Stimulated activated CD4-positive, alpha-beta T cell treated with anti-CD3 and anti-CD28 coated beads, Interleukin-2, amount 100 ng/mL, for 48 hours (primary cell): ENCODE measurements around the gene RCAN3.
"Not testable (repeated sequence)": the region's sequence is repeated elsewhere in the genome, so short reads cannot be mapped to it uniquely, and the experiment has no call there.

Experiments
- DNase-seq, 2 donors: peaks; one replicate each; pipeline ENCODE4 v3.0.0-alpha.2; 2020

The RCAN3 gene

GRCh38 chr1:24502709-24503058 is at the start of gene RCAN3:
RCAN3 (plus strand) TSS chr1:24502836; CDS start chr1:24514373, 11,537 bp downstream.
- DNase-seq: peak; percentile 76 to 86

DNA sequence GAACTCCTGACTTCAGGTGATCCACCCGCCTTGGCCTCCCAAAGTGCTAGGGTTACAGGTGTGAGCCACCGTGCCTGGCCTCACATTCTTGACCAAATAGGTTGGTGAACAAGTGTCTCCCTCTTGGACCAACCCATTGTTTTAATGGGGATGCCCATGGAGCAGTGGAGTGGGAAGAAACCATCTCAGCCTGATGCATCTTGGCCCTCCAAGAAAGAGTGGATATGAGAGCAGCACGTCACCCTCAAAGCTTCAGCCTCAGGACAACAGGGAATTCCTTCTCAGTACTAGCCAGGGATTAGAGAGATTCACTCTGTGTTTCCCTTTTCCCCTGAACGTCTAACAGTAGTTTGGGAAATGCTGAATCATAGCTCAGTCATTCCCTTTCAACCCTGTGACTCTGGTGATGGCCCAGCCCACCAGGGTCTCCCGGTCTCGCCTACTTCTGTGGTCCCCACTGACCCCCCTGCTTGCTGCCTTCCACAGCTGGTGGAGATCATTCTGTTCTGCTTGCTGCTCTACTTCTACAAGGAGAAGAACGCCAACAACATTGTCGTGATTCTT is 49.6 kb upstream of the RCAN3 start:
- no peak for DNase-seq

- no peak for DNase-seq
Measured at GRCh38 chr1:24454673-24455072, 48.0 kb upstream of the RCAN3 start.

DNA sequence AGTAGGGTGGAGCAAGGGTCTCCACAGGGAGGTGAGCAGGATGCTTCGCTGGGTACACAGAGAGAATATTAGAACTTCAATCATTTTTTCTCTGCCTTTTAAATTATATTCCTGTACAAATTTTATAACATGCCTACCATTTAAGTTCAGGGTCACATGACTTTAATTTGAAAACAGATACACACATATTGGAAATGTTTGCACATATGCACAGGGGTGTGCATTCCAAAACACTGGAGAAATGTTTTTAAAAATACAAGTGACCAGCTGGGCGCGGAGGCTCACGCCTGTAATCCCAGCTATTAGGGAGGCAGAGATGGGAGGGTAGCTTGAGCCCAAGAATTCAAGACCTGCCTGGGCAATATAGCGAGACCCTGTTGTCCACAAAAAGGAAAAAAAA is 47.4 kb upstream of the RCAN3 start:
- DNase-seq: no peak

- no peak for DNase-seq
Measured at GRCh38 chr1:24457866-24458265, 44.8 kb upstream of the RCAN3 start.

DNA sequence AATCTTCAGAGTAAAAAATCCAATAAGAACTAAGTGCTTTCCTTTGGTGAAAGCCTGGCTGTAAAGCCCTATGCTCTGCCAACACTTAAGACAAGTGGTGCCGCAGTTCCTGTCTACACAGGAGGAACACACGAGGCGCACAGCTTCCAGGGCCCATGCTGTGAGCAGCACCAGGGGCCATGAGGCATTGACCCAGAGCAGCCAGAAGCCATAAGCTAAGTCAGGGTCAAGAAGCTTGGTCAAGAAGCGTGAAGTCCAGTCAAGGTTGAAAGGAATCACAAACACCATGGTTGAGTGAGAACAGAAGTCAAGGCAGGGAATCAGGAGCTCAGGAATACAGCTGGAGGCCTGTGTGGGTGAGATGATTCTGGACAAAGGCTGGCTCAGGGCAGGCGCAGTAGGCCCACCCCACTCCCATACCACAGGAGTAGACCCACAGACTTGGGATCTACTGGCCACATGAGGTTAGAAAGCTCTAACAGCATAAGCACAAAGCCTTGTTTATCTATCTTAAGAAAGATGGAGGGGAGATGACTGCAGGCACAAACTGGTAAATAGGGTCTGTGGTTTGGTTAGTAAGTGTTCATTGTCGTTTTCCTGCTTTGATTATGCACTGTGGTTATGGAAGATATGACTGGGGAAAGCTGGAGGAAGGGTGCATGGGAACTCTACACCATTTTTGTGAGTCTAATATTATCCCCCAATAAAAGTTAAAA is 42.9 kb upstream of the RCAN3 start:
- DNase-seq: no peak

GRCh38 chr1:24462128-24462527 is 40.5 kb upstream of the RCAN3 start:
- DNase-seq: not testable (repeated sequence)

- DNase-seq: no peak
Measured at GRCh38 chr1:24463776-24464735, 38.6 kb upstream of the RCAN3 start.

DNA sequence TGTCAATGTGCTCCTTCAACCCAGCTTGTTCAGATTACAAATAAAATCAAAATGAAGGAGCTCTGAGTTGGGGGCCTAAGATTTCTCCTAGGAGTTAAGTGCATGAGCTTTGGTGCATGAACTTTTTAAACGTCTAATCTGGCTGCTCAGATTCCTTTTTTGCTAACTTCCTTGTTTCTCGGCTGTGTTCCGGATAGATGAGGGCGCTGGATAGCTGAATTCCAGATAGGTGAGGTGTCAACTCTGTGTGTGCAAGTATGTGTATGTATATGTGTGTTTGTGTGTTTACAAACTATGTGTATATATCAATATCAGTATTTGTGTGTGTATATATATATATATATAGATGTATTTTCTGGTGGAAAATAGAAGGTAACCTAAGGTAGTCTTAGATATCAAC is 37.5 kb upstream of the RCAN3 start:
- DNase-seq: no peak

GRCh38 chr1:24465638-24466037 is 37.0 kb upstream of the RCAN3 start:
- DNase-seq: no peak

DNA sequence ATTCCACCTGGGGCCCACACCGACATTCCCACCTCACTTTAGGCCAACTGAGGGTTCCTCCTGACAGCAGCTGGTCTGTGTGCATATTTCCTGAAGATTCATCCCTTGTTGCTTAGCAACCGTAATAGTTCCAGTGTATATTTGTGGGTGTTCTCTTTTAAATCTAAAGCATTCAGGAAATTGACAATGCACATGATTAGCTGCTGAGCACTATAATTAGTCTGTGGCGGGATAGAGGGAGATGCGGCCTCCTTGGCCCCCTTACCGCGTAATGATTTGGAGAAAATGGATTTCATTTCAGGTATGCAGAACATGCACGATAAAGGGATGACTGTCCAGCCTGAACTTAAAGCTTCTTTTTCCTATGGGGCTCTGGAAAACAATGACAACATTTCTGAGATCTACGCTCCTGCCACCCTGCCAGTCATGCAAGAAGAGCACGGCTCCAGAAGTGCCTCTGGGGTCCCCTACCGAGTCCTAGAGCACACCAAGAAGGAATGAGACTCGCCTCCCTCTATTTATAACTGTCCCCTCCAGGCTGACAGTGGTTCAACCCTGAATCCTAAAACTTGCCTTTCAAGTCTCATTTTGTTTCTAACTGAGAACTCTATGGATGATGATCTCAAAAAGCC is 33.8 kb upstream of the RCAN3 start:
- DNase-seq: no peak

DNA sequence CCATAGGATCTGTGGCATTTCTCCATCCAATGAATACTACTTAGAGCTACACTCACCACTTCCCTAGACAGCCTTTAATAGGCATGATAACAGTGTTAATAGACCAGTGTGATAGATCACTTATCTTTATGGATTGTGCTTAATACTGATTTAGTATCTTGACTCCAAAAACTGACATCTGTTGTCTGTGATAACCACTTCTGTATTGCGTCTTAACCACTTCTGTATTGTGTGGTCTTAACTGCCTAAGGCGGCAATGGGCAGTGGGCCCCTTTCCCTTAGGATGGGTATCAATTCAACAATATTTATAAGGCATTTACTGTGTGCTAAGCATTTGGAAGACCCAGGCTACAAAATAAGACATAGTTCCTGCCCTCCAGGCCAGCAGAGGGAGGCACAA is 32.0 kb upstream of the RCAN3 start:
- DNase-seq: no peak

DNA sequence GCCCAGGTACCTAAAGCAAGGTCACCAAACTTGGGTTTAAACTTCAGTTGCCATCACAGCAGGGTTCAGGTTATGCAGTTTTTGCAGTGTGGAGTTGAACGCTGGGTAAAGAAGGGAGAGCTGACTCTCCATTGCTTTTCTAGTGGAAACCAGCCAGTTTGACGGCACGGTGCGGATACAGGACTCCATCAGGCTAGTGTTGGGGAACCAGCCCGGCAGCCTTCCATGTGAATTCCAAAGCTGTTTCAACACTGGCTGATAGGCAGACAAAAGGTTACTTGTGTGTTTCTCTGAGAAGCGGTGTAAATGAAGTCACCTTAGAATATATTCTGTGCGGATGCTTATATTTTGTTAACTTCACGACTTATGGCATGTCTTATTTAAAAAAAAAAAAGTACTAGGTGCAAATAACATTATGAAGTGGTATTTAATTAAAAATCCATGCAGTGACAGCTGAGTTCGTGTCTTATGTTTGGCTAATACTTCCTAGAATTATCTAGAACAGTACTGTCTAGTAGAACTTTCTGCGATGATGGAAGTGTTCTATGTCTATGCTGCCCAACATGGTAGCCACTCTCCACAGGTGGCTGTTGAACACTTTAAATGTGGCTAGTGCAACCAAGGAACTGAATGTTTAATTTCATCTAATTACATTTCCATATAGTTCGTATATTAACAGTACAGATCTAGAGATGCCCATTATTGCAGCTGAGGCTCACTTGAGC is 29.9 kb upstream of the RCAN3 start:
- DNase-seq: no peak

- DNase-seq: no peak
Measured at GRCh38 chr1:24474193-24474592, 28.4 kb upstream of the RCAN3 start.

DNA sequence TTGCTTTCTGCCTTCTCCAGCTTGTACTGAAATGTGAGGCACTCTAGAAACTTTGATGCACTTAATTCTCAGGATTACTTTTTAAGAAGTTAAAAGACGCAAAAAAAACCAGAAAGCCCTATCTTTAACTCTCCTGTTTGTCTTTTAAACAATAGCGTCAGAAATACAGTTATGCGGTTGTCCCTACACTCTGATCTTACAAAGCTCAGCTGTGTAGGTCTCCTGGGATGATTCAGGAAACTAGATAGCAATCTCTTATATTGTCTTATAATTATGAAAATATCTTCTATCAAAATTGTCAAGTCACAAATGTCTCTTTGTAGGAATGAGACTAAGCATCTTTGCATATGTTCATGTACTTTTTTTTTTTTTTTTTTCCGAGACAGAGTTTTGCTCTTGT is 26.9 kb upstream of the RCAN3 start:
- no peak for DNase-seq

- no peak for DNase-seq
Measured at GRCh38 chr1:24476571-24476970, 26.1 kb upstream of the RCAN3 start.

DNA sequence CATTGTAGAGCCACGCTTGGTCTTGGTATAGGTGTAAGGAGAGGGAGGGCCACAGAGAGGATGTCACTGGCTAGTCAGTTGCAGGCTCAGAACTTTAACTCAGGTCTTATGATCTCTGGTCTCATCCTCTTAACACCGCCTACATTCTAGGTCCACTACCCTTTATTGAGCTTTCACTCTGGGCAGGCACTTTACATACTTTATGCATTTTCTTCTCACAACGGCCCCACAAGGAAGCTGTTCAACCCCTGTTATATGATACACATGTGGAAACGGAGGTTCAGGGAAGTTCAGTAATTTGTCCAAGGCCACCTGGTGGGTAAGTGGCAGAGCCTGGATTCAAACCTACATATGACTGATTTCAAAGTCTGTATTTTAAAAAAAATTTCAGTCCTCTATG is 25.3 kb upstream of the RCAN3 start:
- DNase-seq: no peak

DNA sequence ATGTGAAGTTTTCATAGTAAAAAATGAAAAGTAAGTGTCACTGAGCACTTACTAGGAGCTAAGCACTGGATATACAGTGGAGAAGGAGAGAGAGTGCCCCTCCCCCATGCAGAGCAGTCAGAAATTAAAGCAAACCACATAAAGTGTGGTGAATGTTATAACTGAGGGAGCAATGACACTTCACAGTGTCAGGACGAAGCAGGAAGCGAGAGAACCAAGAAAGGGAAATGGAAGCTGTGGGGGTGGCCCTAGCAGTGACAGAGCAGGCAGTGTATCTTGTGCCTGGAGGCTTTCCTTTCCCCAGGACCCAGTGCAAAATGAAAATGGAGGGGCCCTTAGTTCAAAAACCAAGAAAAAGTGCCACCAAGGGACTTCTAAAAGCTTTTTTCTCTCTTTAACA is 21.5 kb upstream of the RCAN3 start:
- no peak for DNase-seq

GRCh38 chr1:24481843-24482610 is 20.6 kb upstream of the RCAN3 start:
- DNase-seq: no peak

GRCh38 chr1:24483441-24483840 is 19.2 kb upstream of the RCAN3 start:
- no peak for DNase-seq

DNA sequence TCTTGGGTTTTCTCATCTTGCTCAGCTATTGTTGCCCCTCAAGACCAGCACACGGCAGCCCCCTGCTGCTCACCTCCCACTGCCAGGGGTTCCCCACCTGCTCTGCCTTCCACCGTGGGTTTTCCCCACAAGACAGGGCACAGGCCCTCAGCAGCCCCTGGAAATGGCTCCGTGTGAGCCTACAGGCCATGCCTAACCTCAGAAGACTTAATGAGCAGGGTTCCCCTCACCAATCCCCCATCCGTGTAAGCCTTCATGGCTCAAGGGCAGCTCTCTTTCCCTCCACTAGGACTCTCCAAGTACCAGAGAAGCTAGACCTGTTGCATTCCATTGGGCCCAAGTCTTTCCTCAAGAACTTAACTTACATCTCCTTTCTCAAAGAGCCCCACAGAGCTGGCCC is 18.4 kb upstream of the RCAN3 start:
- no peak for DNase-seq
